Esophagus squamous epithelium (tissue), 5 donors: Measurements from ENCODE around the gene SEM1. TPM values are rescaled to one million over a fixed set of nuclear protein-coding genes. Genes with fewer than 3 reads are reported as not detected.

Experiments used
- DNase-seq: peaks from one replicate; lab custom pipeline; 2025; lab: John Stamatoyannopoulos, UW
- H3K27ac ChIP-seq, 4 donors: fragments of 200-600 bp; sonication (generic); one replicate each; pipeline ENCODE4 v1.5.1; 2016 to 2019; ENCODE audit warnings: mild to moderate bottlenecking in 1 of 4
- H3K27me3 ChIP-seq, 4 donors: fragments of 200-600 bp; sonication (generic); 1 replicate in 3 of 4; 2 replicates in 1 of 4; pipeline versions ENCODE4 v1.5.1 to v1.6.0; 2017 to 2021; ENCODE audit warnings: antibody characterized with exemption in 1 of 4
- H3K36me3 ChIP-seq, 3 donors: fragments of 200-600 bp; sonication (generic); one replicate each; pipeline ENCODE4 v1.5.1; 2016 to 2019
- H3K4me1 ChIP-seq, 3 donors: fragments of 200-600 bp; sonication (generic); one replicate each; pipeline ENCODE4 v1.5.1; 2017 to 2019
- H3K4me3 ChIP-seq, 4 donors: fragments of 200-600 bp; sonication (generic); 1 replicate in 3 of 4; 2 replicates in 1 of 4; pipeline ENCODE4 v1.5.1; 2016 to 2019; ENCODE audit warnings: mild to moderate bottlenecking in 2 of 4, moderate library complexity in 1 of 4
- H3K9me3 ChIP-seq, 3 donors: fragments of 200-600 bp; sonication (generic); one replicate each; pipeline ENCODE4 v1.5.1; 2016 to 2019
- CTCF ChIP-seq, 6 experiments: fragments of 450-650 bp in 4 of 6; fragments of 200-600 bp in 2 of 6; sonication (generic) in 2 of 6; IDR thresholded peaks; one replicate each; pipeline ENCODE4 v1.5.1; 2016 to 2019; ENCODE audit warnings: antibody characterized with exemption in 6 of 6, mild to moderate bottlenecking in 4 of 6, moderate library complexity in 4 of 6
- POLR2A ChIP-seq, 4 donors: fragments of 450-650 bp; IDR thresholded peaks; one replicate each; pipeline ENCODE4 v1.6.1; 2017; ENCODE audit warnings: antibody characterized with exemption in 4 of 4, mild to moderate bottlenecking in 4 of 4, moderate library complexity in 3 of 4
- WGBS, 2 donors: methylation state at CpG; one replicate each; pipeline ENCODE4 v1.1.5; 2018; 5-methylcytosine and 5-hydroxymethylcytosine counted together
- intact Hi-C: fragments of 100-400 bp; cut with DNase I; formaldehyde crosslinking; loops from one replicate; pipeline ENCODE4 v1.15.0; 2022
- total RNA-seq, 4 donors: library from RNA; depleted of rRNA; stranded (reverse); fragments of >200 nt; gene quantifications; one replicate each; pipeline ENCODE4 v1.1.0, GENCODE V29; 2016
- donor health status: DM: yes; HTN: yes; CAD: no.

SEM1 gene
- total RNA-seq, 4 donors from 2014 or later: 26.6 to 44.1 (median 35.0) TPM

- H3K4me1 ChIP-seq: peaks cover 0 to 37% (median 0%) of the 10 kb centered on the region in 3 donors
- intact Hi-C loops: no loop called here
- no peak for DNase-seq
- no peak overlapping the region for H3K27ac ChIP-seq
- H3K9me3 ChIP-seq: no peaks in the 10 kb centered on the region
- peaks cover 0 to 16% (median 0%) of the 10 kb centered on the region in 3 donors for H3K36me3 ChIP-seq
- no peak overlapping the region for H3K4me3 ChIP-seq
- TF ChIP-seq CTCF (IDR thresholded peaks at IDR 0.05) (no peak), POLR2A (IDR thresholded peaks at IDR 0.05) (no peak)
- 81 to 85% methylated on average over 3 of the region's 3 CpGs for WGBS, 2 donors
- H3K27me3 ChIP-seq: no peaks in the 10 kb centered on the region
These were observed 11.8 kb downstream of the SEM1 start for GRCh38 chr7:96697822-96698221.

- WGBS, 2 donors: 75 to 81% methylated on average over 1 of the region's 1 CpG
- TF ChIP-seq CTCF (IDR thresholded peaks at IDR 0.05): no peak
- no peak for TF ChIP-seq POLR2A (IDR thresholded peaks at IDR 0.05)
- Histone ChIP-seq H3K4me3 (no peak overlapping the region), H3K36me3 (peaks cover 0 to 38% (median 0%) of the 10 kb centered on the region in 3 donors), H3K4me1 (peaks cover 0 to 28% (median 0%) of the 10 kb centered on the region in 3 donors), H3K9me3 (no peaks in the 10 kb centered on the region), H3K27me3 (no peaks in the 10 kb centered on the region), H3K27ac (no peak overlapping the region)
- DNase-seq: no peak
- intact Hi-C loops: no loop called here
These were observed 14.1 kb downstream of the SEM1 start for GRCh38 chr7:96695581-96695980.

- Histone ChIP-seq H3K36me3 (peaks cover 0 to 42% (median 2%) of the 10 kb centered on the region in 3 donors), H3K27ac (no peak overlapping the region), H3K4me1 (peaks cover 0 to 28% (median 0%) of the 10 kb centered on the region in 3 donors), H3K9me3 (no peaks in the 10 kb centered on the region), H3K27me3 (no peaks in the 10 kb centered on the region), H3K4me3 (no peak overlapping the region)
- no peak for DNase-seq
- WGBS, 2 donors: 92% methylated on average over 4 of the region's 4 CpGs
- intact Hi-C loops: no loop called here
- TF ChIP-seq POLR2A (IDR thresholded peaks at IDR 0.05) (no peak), CTCF (IDR thresholded peaks at IDR 0.05) (no peak)
These were observed 15.6 kb downstream of the SEM1 start for GRCh38 chr7:96694082-96694481.

GRCh38 chr7:96691702-96692101 is 17.9 kb downstream of the SEM1 start:
- Histone ChIP-seq H3K36me3 (peaks cover 0 to 55% (median 2%) of the 10 kb centered on the region in 3 donors), H3K4me1 (peaks cover 0 to 19% (median 0%) of the 10 kb centered on the region in 3 donors), H3K4me3 (no peak overlapping the region), H3K9me3 (no peaks in the 10 kb centered on the region), H3K27me3 (no peaks in the 10 kb centered on the region), H3K27ac (no peak overlapping the region)
- TF ChIP-seq POLR2A (IDR thresholded peaks at IDR 0.05) (no peak), CTCF (IDR thresholded peaks at IDR 0.05) (no peak)
- DNase-seq: no peak
- intact Hi-C loops: no loop called here
- 91 to 97% methylated on average over 1 of the region's 1 CpG for WGBS, 2 donors

GRCh38 chr7:96689414-96689813 is 20.2 kb downstream of the SEM1 start:
- no peak for TF ChIP-seq CTCF (IDR thresholded peaks at IDR 0.05)
- TF ChIP-seq POLR2A (IDR thresholded peaks at IDR 0.05): no peak
- intact Hi-C loops: no loop called here
- no peaks in the 10 kb centered on the region for H3K27me3 ChIP-seq
- DNase-seq: no peak
- H3K4me3 ChIP-seq: no peak overlapping the region
- peaks cover 0 to 60% (median 2%) of the 10 kb centered on the region in 3 donors for H3K36me3 ChIP-seq
- H3K27ac ChIP-seq: no peak overlapping the region
- 83 to 92% methylated on average over 1 of the region's 1 CpG for WGBS, 2 donors
- H3K4me1 ChIP-seq: no peaks in the 10 kb centered on the region
- H3K9me3 ChIP-seq: no peaks in the 10 kb centered on the region
